Stimulated activated naive CD4-positive, alpha-beta T cell (primary cell): ENCODE data around the gene NPL.

Experiments used
- DNase-seq, 6 experiments: peaks; one replicate each; lab custom pipeline; 2025; lab: John Stamatoyannopoulos, UW

NPL gene

DNA sequence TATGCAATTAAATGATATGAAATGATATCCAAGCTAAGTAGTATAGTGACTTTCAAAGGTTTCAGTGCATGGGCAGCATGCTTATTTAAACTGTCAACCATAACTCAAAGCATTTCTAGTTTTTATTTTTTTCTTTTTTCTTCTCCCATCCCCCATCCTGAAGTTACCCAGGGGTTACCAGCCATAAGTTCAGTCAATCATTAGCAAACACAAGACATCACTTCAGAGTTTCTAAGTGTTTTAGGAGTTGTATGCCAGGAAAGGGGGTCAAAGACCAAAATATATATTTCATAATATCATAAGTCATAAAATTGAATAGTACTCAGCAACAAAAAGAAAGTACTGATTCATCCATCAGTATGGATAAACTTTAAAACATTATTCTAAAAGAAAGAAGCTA lies 78.3 kb downstream of the NPL start:
- no peak for DNase-seq

DNA sequence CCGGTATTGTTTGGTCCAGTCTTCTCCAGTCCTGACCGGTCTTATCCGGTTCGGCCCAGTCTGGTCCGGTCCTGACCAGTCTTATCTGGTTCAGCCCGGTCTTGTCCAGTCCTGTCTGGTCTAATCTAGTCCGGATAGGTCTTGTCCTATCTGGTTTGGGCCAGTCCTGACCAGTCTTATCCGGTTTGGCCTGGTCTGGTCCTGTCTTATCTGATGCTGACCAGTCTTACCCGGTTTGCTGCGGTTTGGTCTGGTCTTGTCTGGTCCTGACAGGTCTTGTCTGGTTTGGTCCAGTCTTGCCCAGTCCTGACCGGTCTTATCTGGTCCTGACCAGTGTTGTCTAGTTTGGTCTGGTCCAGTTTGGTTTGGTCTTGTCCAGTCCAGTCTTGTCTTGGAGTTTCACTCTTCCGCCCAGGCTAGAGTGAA lies 79.7 kb downstream of the NPL start:
- DNase-seq, result peak in 3 of 6 experiments; percentile 16 to 32 (median 16)

- no peak for DNase-seq
Observed at GRCh38 chr1:182872881-182873280, 83.3 kb downstream of the NPL start.

GRCh38 chr1:182875889-182876288 lies 86.3 kb downstream of the NPL start:
- DNase-seq, result no peak

DNA sequence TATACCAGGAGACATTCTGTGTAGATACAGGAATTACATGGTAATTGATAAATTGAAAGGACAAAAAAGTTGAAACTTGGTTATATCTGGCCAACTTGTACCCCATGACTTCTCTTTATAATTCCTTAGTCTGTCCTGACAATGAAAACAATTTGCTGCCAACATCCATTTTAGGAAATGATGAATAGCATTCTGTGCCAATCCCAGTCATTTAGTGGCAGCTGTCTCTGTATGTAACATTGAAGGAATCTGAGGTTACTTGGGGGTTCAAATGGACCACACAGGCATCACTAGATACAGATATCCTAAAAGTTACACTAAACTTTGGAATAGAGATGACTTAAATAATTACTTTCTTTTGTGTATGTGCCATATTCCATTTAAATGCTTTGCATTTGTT lies 87.8 kb downstream of the NPL start:
- DNase-seq, result no peak

DNA sequence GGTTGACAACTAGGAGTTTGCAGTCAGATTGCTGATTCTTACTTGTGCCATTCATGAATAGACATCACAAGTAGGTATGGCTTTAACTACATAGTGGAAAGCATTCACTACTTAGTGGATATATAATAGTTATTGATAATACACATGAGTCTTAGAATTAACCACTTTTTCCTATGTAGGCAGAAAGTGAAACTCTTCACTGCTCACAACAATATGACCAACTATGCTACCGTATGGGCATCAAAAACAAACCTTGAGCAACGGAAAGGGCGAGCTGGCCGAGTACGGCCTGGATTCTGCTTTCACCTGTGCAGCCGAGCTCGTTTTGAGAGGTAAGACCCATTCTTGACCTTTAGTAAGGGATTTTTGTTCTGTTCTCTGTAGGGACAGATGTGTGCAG lies 88.3 kb downstream of the NPL start:
- DNase-seq, result no peak
